ENCODE data around the gene DUSP19. TPM values are rescaled to one million over a fixed set of nuclear protein-coding genes. Genes with fewer than 3 reads are reported as not detected.

Gene DUSP19
- total RNA-seq, 1 donor from 2014 or later: 3.7 TPM

DNA sequence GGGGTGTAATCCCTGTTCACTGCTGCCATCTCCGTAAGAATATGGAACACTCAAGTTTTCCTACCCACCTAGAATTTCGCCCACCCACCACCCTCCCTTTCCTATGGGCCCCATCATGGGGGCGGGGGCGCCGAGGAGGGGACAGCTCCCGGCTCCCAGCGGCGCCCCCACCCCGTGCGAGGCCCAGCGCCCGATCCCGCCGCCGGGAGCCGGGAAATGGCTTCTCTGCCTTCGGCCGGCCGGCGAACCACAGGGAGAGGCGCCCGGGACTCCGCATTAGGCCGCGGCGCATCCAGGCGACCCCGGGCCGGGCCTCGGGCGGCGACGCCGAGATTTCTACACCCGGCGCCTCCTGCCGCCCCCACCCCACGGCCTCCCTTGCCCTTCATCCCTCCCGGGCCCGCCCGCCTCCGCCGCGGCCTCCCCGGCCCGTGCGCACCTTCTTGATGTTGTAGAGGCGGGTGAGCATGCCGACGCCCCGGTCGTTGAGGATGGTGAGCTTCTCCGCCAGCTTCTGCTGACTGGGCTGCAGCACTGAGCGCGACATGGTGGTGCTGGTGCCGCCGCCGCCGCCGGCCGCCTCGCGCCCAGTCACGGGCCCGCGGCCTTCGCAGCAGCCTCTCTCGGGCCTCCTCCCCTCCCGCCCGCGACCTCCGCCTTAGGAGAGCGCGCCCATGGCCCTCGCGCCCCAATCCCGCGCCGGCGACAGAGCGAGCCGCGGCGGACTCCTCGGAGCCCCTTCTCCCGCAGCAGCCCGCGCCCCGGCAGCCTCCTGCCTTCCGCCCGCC lies 40.8 kb upstream of the DUSP19 start:
- DNase-seq (ENCODE audit: low read depth) (peak; percentile 21), FAIRE-seq (no peak)
- peak overlapping the region; percentile 96 for H3K4me3 Mint-ChIP-seq (ENCODE audit: unreplicated experiment)
- H3K9me3 ChIP-seq (ENCODE audit: insufficient read depth, low read depth, low read length): no peaks in the 10 kb centered on the region
- peaks cover 42% of the 10 kb centered on the region for H4K20me1 ChIP-seq (ENCODE audit: insufficient read depth, low read length)
- no peaks in the 10 kb centered on the region for H3K36me3 ChIP-seq (ENCODE audit: insufficient read depth, low read length)
- H3K79me2 ChIP-seq (ENCODE audit: insufficient read depth, low read length): peaks cover 53% of the 10 kb centered on the region
- H3K4me2 ChIP-seq (ENCODE audit: low read length): peak overlapping the region; percentile 90
- H3K9ac ChIP-seq (ENCODE audit: low read length): peak overlapping the region; percentile 98
- H3K4me3 ChIP-seq (ENCODE audit: insufficient read depth, low read depth, low read length): peak overlapping the region; percentile 97
- peak overlapping the region; percentile 93 for H3K27ac ChIP-seq (ENCODE audit: low read depth, low read length)
- H3K27ac Mint-ChIP-seq (ENCODE audit: unreplicated experiment): peak overlapping the region; percentile 95
- H3K4me1 ChIP-seq (ENCODE audit: insufficient read depth, low read length): peaks cover 22% of the 10 kb centered on the region
- no peaks in the 10 kb centered on the region for H3K27me3 Mint-ChIP-seq (ENCODE audit: low read depth, unreplicated experiment)
- no peaks in the 10 kb centered on the region for H3K36me3 Mint-ChIP-seq (ENCODE audit: low read depth, unreplicated experiment)
- H3K27me3 ChIP-seq (ENCODE audit: insufficient read depth, low read length): peaks cover 3% of the 10 kb centered on the region
- H3K9me3 Mint-ChIP-seq (ENCODE audit: unreplicated experiment): no peaks in the 10 kb centered on the region
- peaks cover 18% of the 10 kb centered on the region for H3K4me1 Mint-ChIP-seq (ENCODE audit: low read depth, unreplicated experiment)
- TF ChIP-seq EZH2 (IDR thresholded peaks at IDR 0.05; ENCODE audit: insufficient read depth, low read length): no peak
- TF ChIP-seq, protein P1, sequence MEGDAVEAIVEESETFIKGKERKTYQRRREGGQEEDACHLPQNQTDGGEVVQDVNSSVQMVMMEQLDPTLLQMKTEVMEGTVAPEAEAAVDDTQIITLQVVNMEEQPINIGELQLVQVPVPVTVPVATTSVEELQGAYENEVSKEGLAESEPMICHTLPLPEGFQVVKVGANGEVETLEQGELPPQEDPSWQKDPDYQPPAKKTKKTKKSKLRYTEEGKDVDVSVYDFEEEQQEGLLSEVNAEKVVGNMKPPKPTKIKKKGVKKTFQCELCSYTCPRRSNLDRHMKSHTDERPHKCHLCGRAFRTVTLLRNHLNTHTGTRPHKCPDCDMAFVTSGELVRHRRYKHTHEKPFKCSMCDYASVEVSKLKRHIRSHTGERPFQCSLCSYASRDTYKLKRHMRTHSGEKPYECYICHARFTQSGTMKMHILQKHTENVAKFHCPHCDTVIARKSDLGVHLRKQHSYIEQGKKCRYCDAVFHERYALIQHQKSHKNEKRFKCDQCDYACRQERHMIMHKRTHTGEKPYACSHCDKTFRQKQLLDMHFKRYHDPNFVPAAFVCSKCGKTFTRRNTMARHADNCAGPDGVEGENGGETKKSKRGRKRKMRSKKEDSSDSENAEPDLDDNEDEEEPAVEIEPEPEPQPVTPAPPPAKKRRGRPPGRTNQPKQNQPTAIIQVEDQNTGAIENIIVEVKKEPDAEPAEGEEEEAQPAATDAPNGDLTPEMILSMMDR (IDR thresholded peaks at IDR 0.05; ENCODE audit: insufficient read depth, low read depth, low read length): no peak
- H2AFZ ChIP-seq (ENCODE audit: low read depth, low read length): peak overlapping the region; percentile 29

DNA sequence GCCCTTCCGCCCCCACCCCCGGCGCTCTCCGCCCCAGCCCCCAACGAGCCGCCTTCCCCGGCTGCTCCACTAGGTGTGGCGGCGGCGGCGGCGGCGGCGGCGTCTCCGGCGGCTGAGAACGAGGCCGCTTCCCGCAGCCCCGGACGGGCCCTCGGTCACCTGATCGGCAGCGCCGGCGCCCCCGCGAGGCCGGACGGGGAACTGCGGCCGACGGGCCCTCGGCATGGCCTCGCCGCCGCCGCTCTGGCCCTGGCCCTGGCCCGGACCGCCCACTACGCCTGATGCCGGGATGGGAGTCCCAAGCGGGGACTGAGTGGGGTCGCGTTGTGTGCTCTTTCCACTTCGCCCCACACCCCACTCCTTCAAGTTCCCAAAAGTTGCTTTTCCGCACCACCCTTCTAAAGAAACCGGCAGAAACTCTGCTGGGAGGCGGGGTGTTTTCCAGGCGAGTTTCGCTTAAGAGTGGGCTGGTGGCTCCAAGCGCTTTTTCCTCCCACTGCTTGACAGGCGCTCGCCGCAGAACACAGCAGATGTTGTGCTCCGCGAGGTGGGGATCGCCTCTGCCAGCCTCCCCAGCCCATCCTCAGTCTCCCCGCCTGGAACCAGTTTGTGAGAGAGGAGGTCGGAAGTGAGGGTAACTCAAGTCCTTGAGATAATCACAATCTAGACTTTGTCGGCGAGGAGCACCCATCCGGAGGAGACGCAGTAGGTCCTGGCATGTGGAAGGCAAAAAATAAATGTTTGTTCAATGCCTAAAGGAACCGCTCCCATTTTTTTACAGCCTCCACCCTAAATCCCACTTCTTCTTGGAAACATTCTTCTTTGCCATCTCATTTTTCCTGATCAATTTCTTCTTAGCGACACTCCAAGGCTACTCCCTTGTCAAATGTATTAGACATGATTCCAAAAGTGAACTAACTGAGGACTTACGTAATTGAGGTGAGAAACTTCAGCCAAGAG lies 39.9 kb upstream of the DUSP19 start, which contains the start of gene NCKAP1:
NCKAP1 (minus strand) TSS at position 117 of the 960 bp plus-strand sequence. CDS start 358 bp downstream, outside the sequence.
- no peaks in the 10 kb centered on the region for H3K36me3 ChIP-seq (ENCODE audit: insufficient read depth, low read length)
- peak within 1 kb of the TSS; percentile 98 for H3K9ac ChIP-seq (ENCODE audit: low read length)
- FAIRE-seq (no peak), DNase-seq (ENCODE audit: low read depth) (peak; percentile 56)
- Mint-ChIP-seq H3K27ac (ENCODE audit: unreplicated experiment) (peak within 1 kb of the TSS; percentile 95), H3K9me3 (ENCODE audit: unreplicated experiment) (no peaks in the 10 kb centered on the region), H3K4me1 (ENCODE audit: low read depth, unreplicated experiment) (peaks cover 11% of the 10 kb centered on the region), H3K36me3 (ENCODE audit: low read depth, unreplicated experiment) (no peaks in the 10 kb centered on the region), H3K27me3 (ENCODE audit: low read depth, unreplicated experiment) (no peaks in the 10 kb centered on the region), H3K4me3 (ENCODE audit: unreplicated experiment) (peak within 1 kb of the TSS; percentile 96)
- peaks cover 44% of the 10 kb centered on the region for H3K79me2 ChIP-seq (ENCODE audit: insufficient read depth, low read length)
- H3K27me3 ChIP-seq (ENCODE audit: insufficient read depth, low read length): peaks cover 3% of the 10 kb centered on the region
- peak within 1 kb of the TSS; percentile 93 for H3K4me2 ChIP-seq (ENCODE audit: low read length)
- peaks cover 34% of the 10 kb centered on the region for H4K20me1 ChIP-seq (ENCODE audit: insufficient read depth, low read length)
- peak within 1 kb of the TSS; percentile 93 for H3K27ac ChIP-seq (ENCODE audit: low read depth, low read length)
- TF ChIP-seq, protein P1 (IDR thresholded peaks at IDR 0.05; ENCODE audit: insufficient read depth, low read depth, low read length): peak; percentile 24
- no peak for TF ChIP-seq EZH2 (IDR thresholded peaks at IDR 0.05; ENCODE audit: insufficient read depth, low read length)
- peak within 1 kb of the TSS; percentile 97 for H3K4me3 ChIP-seq (ENCODE audit: insufficient read depth, low read depth, low read length)
- no peaks in the 10 kb centered on the region for H3K9me3 ChIP-seq (ENCODE audit: insufficient read depth, low read depth, low read length)
- peak within 1 kb of the TSS; percentile 94 for H2AFZ ChIP-seq (ENCODE audit: low read depth, low read length)
- peaks cover 22% of the 10 kb centered on the region for H3K4me1 ChIP-seq (ENCODE audit: insufficient read depth, low read length)
